ENCODE results near the gene GJD3. TPM values are rescaled to one million over a fixed set of nuclear protein-coding genes. Genes with fewer than 3 reads are reported as not detected.

The GJD3 gene
- total RNA-seq, 1 donor from 2014 or later: not detected

GRCh38 chr17:40352237-40352778, 12.2 kb downstream of the GJD3 start:
- DNase-seq (ENCODE audit: low spot score): no peak

DNA sequence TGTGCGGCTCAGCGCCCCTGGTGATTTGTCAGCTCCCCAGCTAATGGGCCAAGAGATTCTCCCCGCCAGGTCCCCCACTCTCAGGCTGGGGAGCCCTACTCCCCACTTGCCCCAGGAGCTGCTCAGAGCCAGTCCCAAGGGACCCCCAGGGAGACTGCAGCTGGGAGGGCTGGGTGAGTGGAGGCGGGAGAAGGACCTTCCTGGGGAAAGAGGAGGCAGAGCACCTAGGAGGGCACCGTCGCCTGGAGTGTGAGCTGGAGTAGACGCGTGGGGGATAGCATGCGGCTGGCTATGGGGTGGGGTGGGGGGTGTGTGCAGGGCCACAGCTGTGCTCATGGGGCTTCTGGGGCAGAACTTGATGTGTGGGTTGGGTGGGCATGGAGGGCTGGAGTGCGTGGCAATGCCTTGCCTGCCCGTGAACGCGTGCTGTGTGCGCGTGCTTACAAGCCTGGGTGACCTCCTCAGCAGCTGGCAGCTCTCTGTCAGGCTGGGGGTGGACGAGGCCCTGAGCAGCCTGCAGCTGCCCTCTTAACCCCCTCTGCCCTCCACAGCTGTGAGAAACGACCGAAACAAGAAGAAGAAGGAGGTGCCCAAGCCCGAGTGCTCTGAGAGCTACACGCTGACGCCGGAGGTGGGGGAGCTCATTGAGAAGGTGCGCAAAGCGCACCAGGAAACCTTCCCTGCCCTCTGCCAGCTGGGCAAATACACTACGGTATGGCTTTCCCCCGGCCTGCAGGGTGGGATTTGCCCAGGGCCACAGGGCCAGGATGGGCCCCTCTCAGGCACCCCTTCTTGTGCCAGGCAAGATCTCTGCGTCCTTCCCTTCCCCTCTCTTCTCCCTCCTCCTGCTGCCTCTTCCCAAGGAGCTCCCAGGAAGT, 12.9 kb downstream of the GJD3 start:
- no peak for DNase-seq (ENCODE audit: low spot score)

GRCh38 chr17:40350689-40351358, 13.7 kb downstream of the GJD3 start:
- no peak for DNase-seq (ENCODE audit: low spot score)

- peak; percentile 87 for DNase-seq (ENCODE audit: low spot score)
Measured at GRCh38 chr17:40349895-40350688, 14.4 kb downstream of the GJD3 start.

DNA sequence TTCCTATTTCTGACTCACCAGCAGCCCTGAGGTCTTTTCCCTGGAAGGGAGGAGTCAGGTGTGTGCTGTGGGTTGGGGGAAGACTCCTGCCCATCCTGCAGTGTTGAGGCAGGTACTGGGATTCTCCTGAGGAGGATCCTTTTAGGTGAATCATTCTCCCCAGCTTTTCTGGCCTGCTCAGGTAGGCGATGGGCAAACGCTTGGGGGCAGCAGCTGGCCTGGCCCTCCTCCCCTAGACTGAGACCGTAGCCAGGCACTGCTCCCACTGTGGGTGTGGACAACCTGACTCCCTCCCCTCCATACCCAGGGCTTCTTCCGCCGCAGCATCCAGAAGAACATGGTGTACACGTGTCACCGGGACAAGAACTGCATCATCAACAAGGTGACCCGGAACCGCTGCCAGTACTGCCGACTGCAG, 15.1 kb downstream of the GJD3 start:
- DNase-seq (ENCODE audit: low spot score): no peak

DNA sequence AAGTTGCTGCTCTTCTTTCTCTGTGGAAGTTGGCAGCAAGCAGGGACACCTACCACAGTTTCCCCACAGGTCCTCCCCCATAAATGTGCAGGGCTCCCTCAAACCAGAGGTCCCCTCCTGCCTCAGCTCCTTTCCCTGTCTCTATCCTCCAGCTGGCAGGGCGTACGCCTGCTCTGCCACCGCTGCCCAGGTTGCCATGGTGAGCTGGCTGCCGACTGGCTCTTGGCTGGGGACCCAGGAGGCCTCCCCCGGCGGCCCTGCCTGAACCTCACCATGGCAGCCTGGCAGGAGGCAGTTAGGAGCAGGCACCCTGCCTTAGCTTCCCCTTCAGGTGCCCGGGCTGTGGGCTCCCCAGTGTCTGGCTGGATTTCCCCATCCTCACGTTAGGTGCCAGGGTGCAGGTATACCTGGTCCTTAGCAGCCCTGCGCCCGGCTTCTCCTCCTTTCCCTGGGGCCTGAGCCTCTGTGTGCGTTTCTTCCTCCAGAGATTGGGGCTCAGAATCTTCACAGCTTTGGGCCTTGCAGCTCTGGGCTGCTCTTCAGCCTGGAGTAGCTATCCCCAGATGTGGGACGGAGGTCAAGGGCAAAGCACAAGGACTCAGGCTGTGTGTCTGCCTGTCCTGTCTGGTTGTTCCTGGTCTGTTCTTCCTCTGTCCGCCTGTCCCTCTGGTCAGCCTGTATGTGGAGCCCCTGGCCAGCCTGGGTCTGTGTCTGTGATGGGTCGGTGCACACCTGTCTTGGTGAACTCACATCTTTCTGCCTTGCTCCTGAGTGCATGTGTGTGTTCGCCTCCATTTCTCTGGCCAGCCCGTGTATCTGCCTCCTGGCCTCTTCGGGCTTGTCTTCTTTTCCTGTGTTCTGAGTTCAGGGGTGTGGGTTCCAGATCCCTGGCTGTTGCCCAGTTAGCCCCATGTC, 15.7 kb downstream of the GJD3 start:
- DNase-seq (ENCODE audit: low spot score): no peak

DNA sequence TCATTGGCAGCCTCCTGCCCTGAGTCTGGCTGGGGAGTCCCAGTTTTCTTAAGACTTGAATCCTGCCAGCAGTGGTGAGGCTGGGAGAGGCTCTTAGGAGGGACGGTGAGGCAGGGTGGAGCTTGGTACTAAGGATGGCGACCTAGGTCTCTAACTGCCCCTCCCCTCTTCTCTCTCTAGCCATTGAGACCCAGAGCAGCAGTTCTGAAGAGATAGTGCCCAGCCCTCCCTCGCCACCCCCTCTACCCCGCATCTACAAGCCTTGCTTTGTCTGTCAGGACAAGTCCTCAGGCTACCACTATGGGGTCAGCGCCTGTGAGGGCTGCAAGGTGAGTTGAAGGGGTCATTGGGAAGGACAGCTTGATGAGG, 16.4 kb downstream of the GJD3 start:
- no peak for DNase-seq (ENCODE audit: low spot score)

- DNase-seq (ENCODE audit: low spot score): no peak
Measured at GRCh38 chr17:40347319-40348135, 17.0 kb downstream of the GJD3 start.

- no peak for DNase-seq (ENCODE audit: low spot score)
Measured at GRCh38 chr17:40346765-40347158, 17.8 kb downstream of the GJD3 start.

GRCh38 chr17:40345994-40346764, 18.4 kb downstream of the GJD3 start:
- no peak for DNase-seq (ENCODE audit: low spot score)

GRCh38 chr17:40345161-40345993, 19.2 kb downstream of the GJD3 start:
- peak; percentile 84 for DNase-seq (ENCODE audit: low spot score)

- no peak for DNase-seq (ENCODE audit: low spot score)
Measured at GRCh38 chr17:40344421-40345160, 19.9 kb downstream of the GJD3 start.

GRCh38 chr17:40343219-40344119, 21.1 kb downstream of the GJD3 start:
- DNase-seq (ENCODE audit: low spot score): no peak

DNA sequence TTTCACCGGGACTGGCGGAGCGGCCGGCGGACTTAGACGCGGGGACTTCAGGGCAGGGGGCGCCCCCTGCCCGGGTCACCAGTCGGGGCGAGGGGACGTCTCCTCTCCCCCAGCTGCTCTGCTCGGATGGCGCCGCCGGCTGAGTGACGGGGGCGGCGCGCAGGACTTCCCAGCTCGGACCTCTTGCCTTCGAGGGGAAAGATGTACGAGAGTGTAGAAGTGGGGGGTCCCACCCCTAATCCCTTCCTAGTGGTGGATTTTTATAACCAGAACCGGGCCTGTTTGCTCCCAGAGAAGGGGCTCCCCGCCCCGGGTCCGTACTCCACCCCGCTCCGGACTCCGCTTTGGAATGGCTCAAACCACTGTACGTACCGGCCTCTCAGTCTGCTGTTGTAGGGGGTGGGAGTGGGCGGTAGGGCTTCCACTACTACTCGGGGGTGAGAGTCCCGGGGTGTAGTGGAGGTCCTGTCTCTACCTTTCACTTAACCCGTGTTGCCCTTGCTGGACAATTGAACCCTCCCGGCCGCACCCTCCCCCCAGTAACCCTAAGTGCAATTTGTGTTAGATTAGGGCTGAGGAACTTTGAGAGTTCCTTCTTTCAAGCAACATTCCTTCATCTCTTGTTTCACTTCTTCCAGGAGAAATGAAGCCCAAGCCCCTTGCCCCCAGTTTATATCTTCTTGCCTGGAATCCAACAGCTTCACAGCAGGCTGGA, 21.9 kb downstream of the GJD3 start:
- no peak for DNase-seq (ENCODE audit: low spot score)

- peak; percentile 79 for DNase-seq (ENCODE audit: low spot score)
Measured at GRCh38 chr17:40341808-40342503, 22.6 kb downstream of the GJD3 start.

Data from umbilical cord (tissue), 2 donors.